Amniotic stem cell (primary cell): ENCODE results near the gene FRMD3.

Source experiments
- DNase-seq: peaks from one replicate; lab custom pipeline; 2025; lab: John Stamatoyannopoulos, UW

Gene FRMD3

DNA sequence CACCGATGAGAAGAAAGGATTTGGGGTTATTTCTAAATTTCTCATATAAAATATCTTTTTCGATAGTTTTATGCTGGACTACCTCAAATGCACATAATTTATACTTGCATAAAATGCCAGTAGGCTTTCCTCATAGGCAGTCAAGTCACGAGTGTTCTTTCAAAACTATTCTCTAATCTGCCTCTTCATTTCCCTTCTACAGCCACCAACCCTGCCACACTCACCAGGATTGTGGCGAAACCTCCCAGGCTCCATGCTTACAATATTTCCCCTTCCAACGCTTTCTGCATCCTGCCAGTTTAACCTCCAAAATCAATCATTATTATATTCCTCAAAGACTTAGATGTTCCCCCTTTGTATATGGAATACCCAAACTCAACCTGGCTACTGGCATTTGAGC lies 65.4 kb downstream of the FRMD3 start:
- DNase-seq = no peak

DNA sequence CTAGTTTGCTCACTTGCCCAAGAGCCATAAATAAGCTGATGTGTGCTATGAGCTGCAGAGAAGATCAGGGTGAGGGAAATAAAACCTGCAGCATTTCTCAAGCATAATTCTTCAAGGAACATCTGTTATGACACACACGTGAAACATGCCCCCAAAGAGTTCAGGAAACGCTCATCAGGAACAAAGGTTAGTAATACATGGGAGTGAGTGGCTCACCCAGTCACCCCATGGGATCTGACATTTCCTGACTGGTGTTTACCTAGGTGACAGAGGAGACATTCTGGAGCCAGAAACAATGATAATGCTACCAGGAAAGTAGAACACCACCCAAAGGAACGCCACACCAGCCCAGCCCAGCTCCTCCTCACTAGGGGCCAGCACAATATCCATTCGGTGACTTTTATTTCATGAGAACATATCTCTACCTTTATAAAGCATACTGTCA lies 66.0 kb downstream of the FRMD3 start:
- DNase-seq = no peak

DNA sequence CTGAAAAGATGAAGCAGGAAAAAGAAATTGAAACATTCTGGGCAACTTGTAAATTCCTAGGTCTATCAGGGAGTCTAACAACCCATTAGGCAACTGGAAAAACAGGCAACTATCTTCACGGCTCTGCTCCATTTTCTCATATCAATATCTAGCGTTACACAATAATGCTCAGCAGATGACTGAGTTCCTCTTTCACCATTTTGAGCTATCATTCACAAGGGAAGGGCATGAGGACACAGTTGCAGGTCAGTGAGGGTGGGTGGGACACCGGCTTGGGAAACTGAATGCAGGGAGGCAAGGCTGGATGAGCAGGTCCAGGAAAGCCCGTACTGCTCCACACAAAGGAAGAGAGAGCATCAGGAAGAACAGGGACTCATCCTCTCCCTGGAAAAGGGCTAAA lies 67.0 kb downstream of the FRMD3 start:
- DNase-seq = no peak

- DNase-seq = no peak
These were observed 68.5 kb downstream of the FRMD3 start for GRCh38 chr9:83469722-83470121.

GRCh38 chr9:83468821-83469220 lies 69.4 kb downstream of the FRMD3 start:
- no peak for DNase-seq

DNA sequence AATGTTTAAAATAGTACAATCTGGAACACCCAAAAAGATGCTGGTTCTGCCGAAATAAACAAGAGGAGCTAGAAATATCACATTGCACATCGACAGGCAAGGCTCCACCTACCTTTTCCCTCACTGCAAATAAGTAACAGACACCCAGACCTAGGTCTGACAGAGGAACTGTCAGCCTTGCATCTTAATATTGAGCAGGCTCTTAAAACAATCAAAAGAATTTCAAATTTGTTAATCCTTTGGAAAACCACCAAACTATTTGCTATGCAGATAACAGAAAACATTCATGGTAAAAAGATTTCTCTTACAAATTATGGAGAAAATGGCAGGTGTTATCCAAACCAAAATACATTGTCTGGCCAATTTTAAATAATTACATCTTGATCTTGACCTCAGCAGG lies 71.3 kb downstream of the FRMD3 start:
- no peak for DNase-seq

DNA sequence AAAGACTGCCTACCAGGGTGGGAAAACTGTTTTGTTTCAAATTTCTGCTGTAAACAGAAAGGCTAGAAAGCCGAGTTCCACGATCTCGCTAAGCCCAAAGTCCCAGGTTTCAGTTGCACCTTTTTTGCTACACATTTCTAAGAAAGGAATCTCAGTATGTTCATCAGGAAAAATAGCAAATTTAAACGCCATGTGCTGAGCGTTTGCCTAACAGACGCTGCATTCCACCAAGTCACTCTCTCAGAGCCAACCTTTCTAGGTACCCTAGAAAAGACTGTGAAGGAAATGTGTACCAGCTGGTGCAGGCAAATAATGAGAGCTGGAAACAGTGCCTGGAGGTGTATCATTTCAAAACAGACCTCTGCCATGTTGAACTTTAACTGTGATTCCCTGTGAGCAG lies 71.8 kb downstream of the FRMD3 start:
- no peak for DNase-seq

GRCh38 chr9:83459830-83460229 lies 78.4 kb downstream of the FRMD3 start:
- no peak for DNase-seq

GRCh38 chr9:83458530-83458929 lies 79.7 kb downstream of the FRMD3 start:
- no peak for DNase-seq

GRCh38 chr9:83457005-83457404 lies 81.2 kb downstream of the FRMD3 start:
- no peak for DNase-seq

DNA sequence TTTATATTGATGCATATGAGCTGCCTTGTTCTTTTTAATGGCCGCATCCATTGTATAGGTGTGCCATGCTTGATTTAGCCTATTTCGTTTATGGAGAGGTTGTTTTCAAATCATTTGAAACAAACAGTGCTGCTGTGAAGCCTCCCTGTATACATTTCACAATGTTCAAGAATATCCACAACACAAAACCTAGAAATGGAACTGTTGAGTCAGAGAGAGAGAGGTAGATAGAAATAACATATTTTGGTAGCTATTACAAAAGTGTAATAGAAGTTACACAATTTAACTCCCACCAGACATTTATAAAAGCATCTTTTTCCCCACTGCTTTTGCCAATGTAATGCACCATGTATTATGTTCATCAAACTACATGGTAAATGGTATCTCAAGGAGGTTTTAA lies 82.0 kb downstream of the FRMD3 start:
- DNase-seq = no peak

DNA sequence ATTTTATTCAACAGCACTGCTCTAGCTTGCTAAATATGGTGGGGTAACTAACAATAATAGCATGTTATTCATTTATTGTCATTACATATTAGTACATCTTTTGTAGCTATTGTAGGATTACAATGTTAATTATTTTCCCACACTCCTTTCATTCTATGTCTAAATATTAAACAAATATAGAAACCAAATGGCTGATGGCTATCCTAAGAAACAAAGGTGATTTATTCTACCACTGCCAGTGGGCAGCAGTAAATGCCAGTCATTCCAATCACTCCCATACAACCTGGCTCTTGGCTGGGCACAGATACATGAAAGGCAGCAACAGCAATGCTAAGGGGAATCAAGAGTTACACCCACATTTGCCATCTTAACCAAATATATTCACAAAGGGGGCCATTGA lies 84.1 kb downstream of the FRMD3 start:
- no peak for DNase-seq

- no peak for DNase-seq
These were observed 86.9 kb downstream of the FRMD3 start for GRCh38 chr9:83451308-83451707.

DNA sequence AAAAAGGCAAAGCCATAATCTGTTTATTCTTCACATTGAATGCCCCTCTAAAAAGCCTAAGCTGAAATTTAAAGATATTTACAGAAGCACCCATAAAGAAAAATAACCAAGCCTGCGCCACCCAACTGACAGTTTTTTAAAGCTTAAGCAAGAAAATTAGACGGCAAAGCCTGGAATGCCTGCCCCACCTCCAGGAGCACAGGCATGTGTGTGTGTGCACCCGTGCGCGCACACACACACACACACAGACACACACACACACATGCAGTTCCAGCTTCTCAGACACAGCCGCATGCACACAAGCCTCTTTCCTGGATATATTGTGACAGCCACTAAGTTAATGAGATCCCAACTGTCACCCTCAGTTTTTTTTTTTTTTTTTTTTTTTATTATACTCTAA lies 88.2 kb downstream of the FRMD3 start:
- DNase-seq = no peak

DNA sequence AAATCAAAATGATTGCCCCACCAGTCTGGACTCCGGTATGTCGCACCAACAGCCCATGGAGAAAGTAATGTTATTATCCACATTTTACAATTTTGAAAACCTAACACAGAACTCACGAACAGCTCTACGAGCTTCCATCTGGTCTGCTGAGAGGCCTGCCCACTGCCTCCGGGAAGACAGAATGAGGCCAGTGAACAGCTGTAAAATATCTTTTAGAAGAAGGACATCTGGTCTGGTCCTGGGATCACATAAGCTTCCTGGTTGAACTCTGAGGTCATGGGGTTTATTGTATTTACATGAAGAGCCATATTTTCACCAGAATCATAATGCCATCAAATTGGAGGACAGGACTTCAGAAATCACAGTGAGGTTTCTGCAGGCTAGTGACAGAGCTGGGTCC lies 89.0 kb downstream of the FRMD3 start:
- DNase-seq = no peak

- DNase-seq = no peak
These were observed 89.6 kb downstream of the FRMD3 start for GRCh38 chr9:83448626-83449025.

- no peak for DNase-seq
These were observed 90.8 kb downstream of the FRMD3 start for GRCh38 chr9:83447351-83447750.

DNA sequence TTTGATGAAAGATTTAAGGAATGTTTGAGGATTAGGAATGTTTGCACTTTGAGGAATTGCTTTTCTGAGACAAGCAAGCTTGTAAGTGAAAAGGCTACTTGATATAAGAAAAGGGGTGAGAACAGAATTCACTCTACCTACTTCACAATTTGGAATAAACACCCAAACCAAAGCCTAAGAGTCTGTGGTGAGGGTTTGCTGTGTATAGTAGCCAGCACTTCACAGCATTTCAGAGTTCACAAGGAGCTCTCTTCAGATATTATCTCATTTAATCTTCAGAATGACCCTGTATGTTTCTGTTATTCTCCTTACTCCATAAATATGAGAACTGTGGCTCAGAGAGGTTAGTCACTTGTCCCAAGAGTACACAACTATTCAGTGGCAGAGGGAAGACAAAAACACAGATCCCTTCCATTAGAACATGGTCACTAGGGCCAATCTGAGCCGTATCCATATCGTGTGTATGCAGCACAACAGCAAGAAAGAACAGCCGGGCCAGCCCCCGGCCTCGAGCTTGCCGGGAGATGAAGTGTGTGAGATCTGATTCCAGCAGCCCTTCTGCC lies 92.4 kb downstream of the FRMD3 start:
- no peak for DNase-seq

GRCh38 chr9:83444110-83444509 lies 94.1 kb downstream of the FRMD3 start:
- DNase-seq = no peak

DNA sequence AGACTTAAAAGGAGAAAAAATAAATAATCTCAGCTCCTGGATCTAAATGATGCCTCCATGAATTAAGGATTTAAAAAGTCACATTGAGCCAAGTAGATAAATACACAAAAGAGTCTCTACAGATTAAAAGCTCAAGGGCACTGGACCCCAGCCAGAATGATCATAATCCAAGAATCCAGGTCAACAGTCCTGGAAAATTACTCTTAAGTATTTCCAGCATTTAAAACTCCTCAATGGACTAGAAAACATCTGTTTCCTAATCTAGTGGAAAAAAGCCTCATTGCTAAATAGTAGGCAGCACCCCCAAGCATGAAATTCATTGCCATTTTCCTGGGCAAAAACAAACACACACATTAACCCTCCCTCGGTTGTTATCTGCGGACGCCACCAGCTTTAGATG lies 96.8 kb downstream of the FRMD3 start:
- DNase-seq = no peak

GRCh38 chr9:83440641-83441040 lies 97.6 kb downstream of the FRMD3 start:
- DNase-seq = no peak

DNA sequence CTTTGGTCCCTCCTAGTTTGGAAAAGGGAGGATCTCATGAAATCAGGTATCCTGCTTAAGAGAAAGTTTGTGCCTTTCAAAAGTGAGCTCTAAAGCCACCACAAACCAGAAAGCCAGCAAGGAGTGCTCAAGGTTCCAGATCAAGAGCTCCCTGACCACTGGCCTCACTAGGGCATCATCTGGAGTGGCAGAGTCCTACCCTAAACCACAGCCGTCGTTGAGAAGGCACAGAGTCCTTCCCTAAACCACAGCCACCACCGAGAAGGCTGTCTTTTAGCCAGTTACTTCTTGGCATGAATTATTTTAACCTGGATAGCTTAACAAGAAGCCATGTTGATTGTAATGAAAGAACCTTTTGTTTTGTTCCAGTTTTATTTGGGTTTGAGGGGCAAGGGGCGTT lies 102.9 kb downstream of the FRMD3 start:
- DNase-seq = no peak

GRCh38 chr9:83434254-83434653 lies 103.9 kb downstream of the FRMD3 start:
- no peak for DNase-seq

GRCh38 chr9:83433846-83434245 lies 104.4 kb downstream of the FRMD3 start:
- DNase-seq = no peak
